ENCODE measurements around the gene MAP4K2.
"Not testable (repeated sequence)": the region's sequence is repeated elsewhere in the genome, so short reads cannot be mapped to it uniquely, and the experiment has no call there.

Gene MAP4K2

GRCh38 chr11:64803158-64803845 is at the start of gene MAP4K2:
Gene MAP4K2 (minus strand): TSS chr11:64803214. CDS start chr11:64803149, 65 bp downstream.
- peak; percentile 87 for DNase-seq

DNA sequence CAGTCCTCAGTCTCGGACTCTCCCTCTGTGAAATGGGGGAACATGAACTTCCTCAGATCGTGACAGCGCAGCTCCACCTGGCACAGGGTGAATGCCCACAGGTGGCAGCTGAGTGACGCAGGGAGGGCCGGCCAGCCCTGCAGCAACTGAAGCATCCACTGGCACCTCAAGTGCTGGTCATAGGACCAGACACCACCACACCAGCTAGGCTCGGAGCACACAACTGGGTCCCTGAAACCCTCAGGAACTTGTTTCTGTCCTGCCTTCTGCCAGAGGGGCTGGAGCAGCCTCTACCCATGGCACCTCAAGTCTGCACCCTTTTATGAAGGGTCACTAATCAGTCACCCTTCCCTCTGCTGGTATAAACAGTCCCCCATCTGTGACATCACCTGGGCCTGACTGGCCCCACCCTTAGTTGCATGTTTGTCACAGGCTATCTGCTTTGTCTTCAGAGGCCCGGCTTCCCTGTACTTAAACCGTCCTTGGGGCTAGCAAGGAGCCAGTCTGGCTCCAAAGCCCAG is 48.9 kb upstream of the MAP4K2 start:
- peak; percentile 65 for DNase-seq

DNA sequence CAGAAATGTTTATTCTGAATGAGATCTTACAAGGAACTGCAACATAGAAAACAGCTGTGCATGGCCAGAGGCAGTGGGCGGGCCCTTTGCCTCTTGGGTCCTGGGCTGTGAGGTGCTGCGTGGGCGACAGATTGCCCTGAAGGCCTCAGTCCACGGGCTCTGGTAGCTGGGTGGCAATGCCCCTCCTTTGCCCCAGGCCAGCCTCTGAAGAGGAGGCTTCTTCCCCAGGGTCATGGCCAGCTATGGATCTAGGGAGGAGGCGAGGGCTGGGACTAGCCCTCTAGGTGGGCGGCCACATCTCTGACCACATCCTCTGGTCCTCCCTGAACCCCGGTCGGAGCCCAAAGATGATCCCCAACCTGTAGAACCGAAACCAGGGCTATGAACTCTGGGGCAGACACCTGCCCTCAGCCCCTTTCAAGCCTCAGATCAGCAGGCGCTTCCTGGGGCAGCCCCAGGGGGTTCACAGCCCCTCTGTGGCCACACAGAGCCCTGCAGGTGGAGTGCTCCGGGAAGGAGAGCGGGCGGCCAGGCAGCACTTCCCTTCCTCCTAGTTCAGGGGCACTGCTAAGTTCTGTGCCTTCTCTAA is 48.1 kb upstream of the MAP4K2 start:
- peak; percentile 80 for DNase-seq

- DNase-seq: no peak
Observed at GRCh38 chr11:64849598-64850356, 46.8 kb upstream of the MAP4K2 start.

- peak; percentile 64 for DNase-seq
Observed at GRCh38 chr11:64848826-64849597, 46.0 kb upstream of the MAP4K2 start.

DNA sequence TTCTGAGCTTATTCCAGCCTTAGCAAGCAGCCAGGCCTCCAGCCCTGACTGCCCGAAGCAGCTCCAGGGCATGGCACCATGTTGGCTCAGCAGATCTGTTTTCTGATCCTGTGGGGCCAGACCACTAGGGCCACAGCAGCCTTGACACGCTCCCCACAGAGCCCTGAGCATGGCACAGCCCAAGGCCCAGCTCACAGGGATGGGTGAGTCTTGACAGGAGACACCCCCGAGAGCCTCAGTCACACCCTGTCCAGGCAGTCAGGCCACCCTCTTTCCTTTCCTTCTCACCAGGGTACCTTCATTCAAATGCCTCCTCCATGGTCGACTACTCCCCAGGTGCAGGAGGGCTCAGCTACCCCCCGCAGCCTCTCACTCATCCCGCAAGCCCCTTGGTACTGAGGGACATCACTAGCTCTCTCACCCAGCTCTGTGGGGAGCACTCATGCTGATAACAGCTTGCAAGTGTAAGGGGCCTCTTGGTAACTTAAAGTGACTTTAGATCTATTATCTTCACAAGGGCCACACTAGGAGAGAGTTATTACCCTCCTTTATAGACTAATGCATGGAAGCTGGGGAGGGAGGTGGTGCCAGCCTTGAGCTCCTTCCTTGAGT is 45.3 kb upstream of the MAP4K2 start:
- no peak for DNase-seq

GRCh38 chr11:64846998-64847666 is 44.1 kb upstream of the MAP4K2 start:
- DNase-seq: peak; percentile 87

GRCh38 chr11:64845776-64846129 is 42.7 kb upstream of the MAP4K2 start:
- DNase-seq: not testable (repeated sequence)

DNA sequence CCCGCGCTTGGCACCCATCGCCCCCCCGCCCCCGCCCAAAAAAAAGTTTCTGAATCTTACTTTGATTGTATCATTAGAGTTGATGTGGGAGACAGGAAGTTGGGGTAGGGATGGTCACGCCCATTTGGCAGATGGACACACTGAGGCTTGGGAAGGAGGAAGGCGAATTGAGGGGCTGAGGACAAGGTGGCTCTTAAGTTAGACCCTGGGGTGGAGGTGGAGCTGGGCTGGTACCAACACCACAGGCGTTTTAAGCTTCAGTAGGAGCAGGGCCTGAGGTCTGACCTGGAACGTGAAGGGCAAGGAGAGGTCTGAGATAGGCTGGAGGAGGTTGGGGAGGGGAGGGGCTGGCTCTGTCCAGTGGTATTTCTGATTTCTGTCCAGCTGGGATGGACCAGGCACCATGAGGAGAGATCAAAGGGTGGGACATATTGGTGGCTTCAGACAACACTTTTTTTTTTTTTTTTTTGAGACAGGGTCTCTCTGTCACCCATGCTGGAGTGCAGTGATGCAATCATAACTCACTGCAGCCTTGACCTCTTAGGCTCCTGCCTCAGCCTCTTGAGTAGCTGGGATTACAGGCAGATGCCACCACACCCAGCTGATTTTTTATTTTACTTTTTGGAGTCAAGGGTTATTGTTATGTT is 42.2 kb upstream of the MAP4K2 start:
- DNase-seq: no peak

GRCh38 chr11:64844330-64845128 is 41.5 kb upstream of the MAP4K2 start, which contains the start of gene CDC42BPG:
Gene CDC42BPG (minus strand): TSS chr11:64844653. CDS start chr11:64844569, 84 bp downstream.
- DNase-seq: peak; percentile 78

DNA sequence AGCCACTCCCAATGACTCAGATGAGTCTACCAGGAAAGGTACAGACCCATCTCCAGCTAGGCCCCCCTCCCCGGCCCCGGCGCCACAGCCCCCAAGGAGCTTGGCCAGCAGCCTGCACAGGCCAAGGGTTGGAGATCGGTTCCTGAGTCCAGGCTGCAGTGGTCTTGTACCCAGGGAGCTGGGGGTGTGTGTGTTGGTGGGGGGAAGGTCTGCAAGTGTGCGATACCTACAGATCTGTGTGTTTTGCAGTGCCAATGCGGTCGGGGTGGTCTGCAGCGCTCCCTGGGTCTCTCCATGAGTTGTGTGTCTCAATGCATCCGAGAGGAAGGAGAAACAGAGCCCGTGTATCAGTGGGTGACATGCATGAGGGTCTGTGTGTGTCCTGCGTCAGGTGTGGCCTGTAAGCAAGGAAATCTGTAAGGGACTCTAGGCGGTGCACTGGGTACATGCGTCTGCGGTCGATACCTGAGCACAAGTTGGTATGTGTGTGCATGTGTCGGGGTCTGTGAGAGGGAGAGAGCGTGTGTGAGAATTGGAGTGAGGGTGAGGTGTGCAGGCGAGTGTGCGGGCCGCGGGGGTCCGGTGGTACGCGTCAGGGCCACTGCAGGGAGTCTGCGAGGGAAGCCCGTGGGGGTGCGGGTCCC is 40.8 kb upstream of the MAP4K2 start:
- DNase-seq: no peak

DNA sequence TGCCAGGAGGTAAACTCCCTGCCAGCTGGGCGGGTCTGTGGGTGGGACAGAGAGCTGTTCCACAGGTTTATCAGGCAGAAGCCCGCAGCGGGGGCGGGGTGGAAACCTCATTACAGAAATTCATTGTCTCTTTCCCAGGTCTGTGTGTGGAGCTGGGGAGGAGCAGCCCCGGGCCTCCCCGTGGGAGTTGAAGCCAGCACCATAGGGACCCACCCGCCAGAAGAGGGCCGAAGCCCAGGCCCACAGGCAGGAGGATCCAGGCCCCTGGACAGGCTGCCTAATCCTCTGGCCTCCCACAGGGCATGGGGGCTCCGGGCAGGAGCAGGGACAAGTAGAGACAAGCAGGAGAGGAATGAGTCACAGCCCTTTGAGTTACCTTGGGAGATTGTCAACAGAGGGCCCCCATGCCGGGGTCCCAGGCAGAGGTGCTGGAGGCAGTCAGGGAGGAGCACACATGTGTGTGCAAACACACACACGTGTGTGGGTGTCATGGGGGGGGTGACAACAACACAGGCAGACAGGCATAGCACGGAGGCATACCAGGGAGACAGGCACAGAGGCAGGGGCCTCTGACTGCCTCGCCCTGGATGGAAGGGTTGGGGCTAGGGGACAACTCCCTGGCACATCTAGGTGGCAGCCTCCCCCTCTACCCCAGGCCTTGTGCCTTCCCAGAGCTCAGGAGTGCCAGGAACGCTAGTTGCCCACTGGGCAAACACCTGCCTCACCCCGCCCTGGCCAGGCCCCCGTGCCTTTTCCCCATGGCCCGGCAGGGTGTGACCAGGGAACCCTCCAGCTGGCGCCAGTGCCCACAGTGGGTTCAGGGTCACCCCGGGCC is 40.1 kb upstream of the MAP4K2 start:
- no peak for DNase-seq

- DNase-seq: no peak
Observed at GRCh38 chr11:64842366-64842759, 39.3 kb upstream of the MAP4K2 start.

- DNase-seq: no peak
Observed at GRCh38 chr11:64841592-64842365, 38.8 kb upstream of the MAP4K2 start.

DNA sequence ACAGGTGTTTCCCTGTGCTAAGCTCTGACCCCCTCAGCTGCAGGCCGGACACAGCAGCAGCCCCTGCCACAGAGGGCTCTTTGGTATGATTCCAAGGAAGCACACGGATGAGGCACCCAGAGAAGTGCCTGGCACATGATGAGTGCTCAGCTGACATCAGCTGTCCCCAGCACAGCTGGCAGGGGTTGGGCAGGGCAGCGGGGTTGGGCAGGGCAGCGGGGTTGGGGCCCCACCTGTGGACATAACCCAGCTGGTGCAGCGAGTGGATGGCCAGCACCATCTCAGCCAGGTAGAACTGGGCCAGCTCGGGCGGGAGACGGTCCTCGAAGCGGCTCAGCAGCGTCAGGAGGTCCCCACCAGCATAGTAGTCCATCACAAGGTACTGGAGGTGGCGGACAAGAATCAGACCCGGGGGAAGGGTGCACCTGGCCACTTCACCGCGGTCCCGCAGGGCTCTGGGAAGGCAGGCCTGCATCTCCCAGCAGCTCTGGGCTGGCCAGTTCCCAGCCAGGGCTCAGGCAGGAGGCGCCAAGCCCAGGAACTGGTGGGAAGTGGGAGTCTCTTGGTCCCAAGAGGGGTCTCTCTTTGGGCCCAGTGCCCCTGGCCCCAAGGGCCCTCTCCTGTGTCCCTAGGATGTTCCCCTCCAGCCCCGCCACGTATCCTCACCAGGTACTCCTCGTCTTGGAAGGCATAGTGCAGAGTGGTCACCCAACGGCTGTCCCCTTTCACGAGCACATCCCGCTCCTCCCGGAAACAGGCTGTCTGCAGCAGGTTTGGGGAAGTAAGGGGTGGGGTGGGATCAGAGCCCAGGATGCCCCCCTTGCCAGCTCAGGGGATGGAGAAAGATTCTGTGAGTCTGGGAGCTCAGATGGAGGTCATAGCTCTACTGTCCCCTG is 37.1 kb upstream of the MAP4K2 start:
- DNase-seq: no peak

GRCh38 chr11:64839335-64839734 is 36.3 kb upstream of the MAP4K2 start:
- DNase-seq: no peak

Data from CD4-positive, alpha-beta T cell treated with Interferon gamma for 1 hour (primary cell).